Aorta (tissue), 5 donors: ENCODE measurements around the gene VWC2. TPM values are rescaled to one million over a fixed set of nuclear protein-coding genes. Genes with fewer than 3 reads are reported as not detected.

Experiments
- ATAC-seq: fragments of 200-7000 bp; cut with Tn5 transposase; one replicate; pipeline ENCODE4 v1.9.1; 2022; ENCODE audit warnings: moderate library complexity; ENCODE audit not compliant: low FRiP score
- DNase-seq, 2 donors: peaks; one replicate each; pipeline ENCODE4 v3.0.0-alpha.2; 2020
- H3K27ac ChIP-seq, 2 donors: one replicate each; pipeline ENCODE4 v1.5.1; 2013; ENCODE audit warnings: low read length in 2 of 2, mild to moderate bottlenecking in 2 of 2, moderate library complexity in 2 of 2, control low read depth in 1 of 2, inconsistent platforms in 1 of 2, low read depth in 1 of 2
- H3K27me3 ChIP-seq, 2 donors: one replicate each; pipeline ENCODE4 v1.6.1; 2013; ENCODE audit warnings: control low read depth in 1 of 2, low read length in 1 of 2, mild to moderate bottlenecking in 1 of 2, moderate library complexity in 1 of 2; ENCODE audit not compliant: insufficient read depth in 2 of 2, control insufficient read depth in 1 of 2
- H3K36me3 ChIP-seq, 2 donors: one replicate each; pipeline ENCODE4 v1.6.1; 2013; ENCODE audit warnings: control low read depth in 1 of 2, low read length in 1 of 2, mild to moderate bottlenecking in 1 of 2; ENCODE audit not compliant: insufficient read depth in 2 of 2, control insufficient read depth in 1 of 2
- H3K4me1 ChIP-seq, 2 donors: one replicate each; pipeline ENCODE4 v1.6.1; 2013; ENCODE audit warnings: low read length in 2 of 2, control low read depth in 1 of 2, mild to moderate bottlenecking in 1 of 2, moderate library complexity in 1 of 2; ENCODE audit not compliant: insufficient read depth in 2 of 2, control insufficient read depth in 1 of 2
- H3K4me3 ChIP-seq, 2 donors: one replicate each; pipeline ENCODE4 v1.5.1; 2013; ENCODE audit warnings: low read length in 2 of 2, control low read depth in 1 of 2, mild to moderate bottlenecking in 1 of 2
- H3K9me3 ChIP-seq: one replicate; pipeline ENCODE4 v1.6.1; 2013; ENCODE audit warnings: mild to moderate bottlenecking, low read length; ENCODE audit not compliant: control insufficient read depth
- WGBS, 2 donors: extraction: QIAGEN DNeasy Blood & Tissue Kit; methylation state at CpG; one replicate each; pipeline ENCODE4 v1.1.7; 2013; 5-methylcytosine and 5-hydroxymethylcytosine counted together
- intact Hi-C, 2 donors: fragments of 100-400 bp; cut with DNase I; formaldehyde crosslinking; loops; one replicate each; pipeline versions ENCODE4 v1.14.2 to v1.15.0; 2022
- polyA plus RNA-seq, 2 donors: library from polyadenylated mRNA; stranded (reverse); fragments of 200-250 nt; gene quantifications; one replicate each; pipeline ENCODE4 v1.2.3, GENCODE V29; 2013
- total RNA-seq, 2 donors: library from RNA; stranded (reverse); fragmentation: NEBNext Ultra II Directional; extraction: Animal tissue kit (Norgen Biotek cat#: 25700); gene quantifications; one replicate each; pipeline ENCODE4 v1.2.1, GENCODE V29; 2021
- donor health status: healthy with polysubstance abuse.
- donor health status: Bipolar disorder and iron deficiency.
- donor health status: DM: no; HTN: no; CAD: no.
- donor health status: DM: no; HTN: no; CAD: no.
- donor health status: DM: yes; HTN: yes; CAD: no.

VWC2 gene
- total and polyA plus RNA-seq, 4 donors, result 0.03 TPM; not detected in 3

- Histone ChIP-seq H3K27me3 (no peaks in the 10 kb centered on the region), H3K27ac (no peak overlapping the region), H3K4me3 (no peak overlapping the region), H3K9me3 (no peaks in the 10 kb centered on the region), H3K36me3 (no peaks in the 10 kb centered on the region), H3K4me1 (no peaks in the 10 kb centered on the region)
- ATAC-seq (no peak), DNase-seq (no peak)
- intact Hi-C loops, result no loop called here
Measured at GRCh38 chr7:49769285-49769857, 4.1 kb upstream of the VWC2 start.

DNA sequence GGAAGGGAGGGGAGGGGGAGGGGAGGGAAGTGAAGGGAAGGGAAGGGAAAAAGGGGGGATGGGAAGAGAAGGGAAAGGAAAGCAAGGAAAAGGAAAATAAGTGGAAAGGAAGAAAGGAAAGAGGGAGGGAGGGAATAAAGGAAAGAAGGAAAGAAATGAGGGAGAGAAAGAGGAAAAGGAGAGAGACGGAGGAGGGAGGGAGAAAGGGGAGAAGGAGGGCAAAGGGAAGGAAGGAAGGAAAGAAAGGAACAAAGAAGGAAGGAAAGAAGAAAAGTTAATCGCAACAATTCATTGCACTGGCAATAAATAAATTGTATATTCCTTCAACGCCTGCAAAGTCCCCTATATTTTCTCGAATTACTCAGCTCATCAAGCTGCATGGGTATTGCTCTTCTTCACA, 2.6 kb upstream of the VWC2 start:
- H3K4me1 ChIP-seq, result no peaks in the 10 kb centered on the region
- no peaks in the 10 kb centered on the region for H3K36me3 ChIP-seq
- H3K27me3 ChIP-seq, result no peaks in the 10 kb centered on the region
- DNase-seq (no peak), ATAC-seq (no peak)
- intact Hi-C loops, result no loop called here
- H3K9me3 ChIP-seq, result no peaks in the 10 kb centered on the region
- no peak overlapping the region for H3K4me3 ChIP-seq
- 95 to 96% methylated on average over 4 of the region's 4 CpGs for WGBS, 2 donors
- H3K27ac ChIP-seq, result no peak overlapping the region

GRCh38 chr7:49771427-49772176, 1.8 kb upstream of the VWC2 start:
- ATAC-seq, result no peak
- Histone ChIP-seq H3K4me1 (no peaks in the 10 kb centered on the region), H3K9me3 (no peaks in the 10 kb centered on the region), H3K27ac (no peak overlapping the region), H3K36me3 (no peaks in the 10 kb centered on the region), H3K4me3 (no peak overlapping the region), H3K27me3 (no peaks in the 10 kb centered on the region)
- DNase-seq, result no peak
- intact Hi-C loops, result no loop called here
- WGBS, 2 donors, result 95 to 96% methylated on average over 11 of the region's 11 CpGs

DNA sequence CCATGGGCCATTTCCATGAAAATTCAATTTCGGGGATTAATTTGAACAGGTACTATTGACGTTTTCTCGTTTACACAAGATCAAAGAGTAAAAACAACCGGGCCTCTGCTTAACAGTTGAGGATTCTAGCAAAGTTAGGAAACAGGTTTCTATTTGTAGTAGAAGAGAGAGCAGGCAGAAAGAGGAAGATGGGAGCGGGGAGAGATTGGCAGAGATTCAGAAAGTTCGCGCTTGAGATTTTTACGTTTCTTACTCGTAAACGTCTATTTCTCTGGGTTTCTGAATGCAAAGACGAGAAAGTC, 571 bp upstream of the VWC2 start:
- no peak for DNase-seq
- Histone ChIP-seq H3K4me1 (no peaks in the 10 kb centered on the region), H3K4me3 (peak overlapping the region in 1 of 2 donors; percentile 61), H3K9me3 (no peaks in the 10 kb centered on the region), H3K27ac (no peak overlapping the region), H3K36me3 (no peaks in the 10 kb centered on the region), H3K27me3 (no peaks in the 10 kb centered on the region)
- no peak for ATAC-seq
- WGBS, 2 donors, result 10 to 24% methylated on average over 11 of the region's 11 CpGs
- intact Hi-C loops, result no loop called here

DNA sequence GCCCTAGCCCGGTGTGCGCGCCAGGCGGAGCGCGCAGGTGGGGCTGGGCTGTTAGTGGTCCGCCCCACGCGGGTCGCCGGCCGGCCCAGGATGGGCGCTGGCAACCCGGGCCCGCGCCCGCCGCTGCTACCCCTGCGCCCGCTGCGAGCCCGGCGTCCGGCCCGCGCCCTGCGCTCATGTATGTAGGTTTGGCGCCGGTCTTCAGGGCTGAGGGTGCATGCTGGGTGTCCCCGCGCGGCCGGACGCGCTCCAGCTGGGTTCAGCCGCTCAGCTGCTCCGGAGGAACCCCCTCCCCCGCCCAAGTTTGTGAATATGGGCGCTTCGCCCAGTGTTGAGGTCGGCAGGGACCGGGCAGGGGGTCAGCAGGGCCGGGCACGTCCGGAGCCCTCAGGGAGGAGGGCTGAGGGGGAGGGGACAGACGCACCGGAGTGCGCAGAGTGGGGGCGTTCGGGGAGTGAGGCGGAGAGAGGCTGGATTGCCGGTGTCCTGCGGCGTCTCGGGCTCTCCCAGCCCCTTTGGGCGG, 559 bp downstream of the VWC2 start:
- H3K9me3 ChIP-seq, result no peaks in the 10 kb centered on the region
- DNase-seq, result no peak
- ATAC-seq, result no peak
- no peaks in the 10 kb centered on the region for H3K27me3 ChIP-seq
- no peak overlapping the region for H3K27ac ChIP-seq
- intact Hi-C loops, result no loop called here
- no peaks in the 10 kb centered on the region for H3K4me1 ChIP-seq
- peak overlapping the region; percentile 21 to 61 for H3K4me3 ChIP-seq
- H3K36me3 ChIP-seq, result no peaks in the 10 kb centered on the region
- WGBS, 2 donors, result 1% methylated on average over 45 to 56 of the region's 56 CpGs

GRCh38 chr7:49774459-49775064, 1.1 kb downstream of the VWC2 start:
- Histone ChIP-seq H3K27me3 (no peaks in the 10 kb centered on the region), H3K36me3 (no peaks in the 10 kb centered on the region), H3K4me1 (no peaks in the 10 kb centered on the region), H3K4me3 (peak overlapping the region; percentile 9 to 61), H3K9me3 (no peaks in the 10 kb centered on the region), H3K27ac (no peak overlapping the region)
- ATAC-seq (no peak), DNase-seq (peak in 1 of 2 donors; percentile 48)
- intact Hi-C loops, result no loop called here
- WGBS, 2 donors, result 1% methylated on average over 36 of the region's 36 CpGs

GRCh38 chr7:49775065-49775948, 1.9 kb downstream of the VWC2 start:
- Histone ChIP-seq H3K27ac (no peak overlapping the region), H3K4me3 (peak overlapping the region; percentile 9 to 61), H3K36me3 (no peaks in the 10 kb centered on the region), H3K9me3 (no peaks in the 10 kb centered on the region), H3K4me1 (no peaks in the 10 kb centered on the region), H3K27me3 (no peaks in the 10 kb centered on the region)
- DNase-seq (no peak), ATAC-seq (peak; percentile 34)
- 0 to 1% methylated on average over 92 to 106 of the region's 106 CpGs for WGBS, 2 donors
- intact Hi-C loops, result no loop called here

GRCh38 chr7:49775949-49776443, 2.6 kb downstream of the VWC2 start:
- 21 to 22% methylated on average over 25 of the region's 25 CpGs for WGBS, 2 donors
- peak overlapping the region; percentile 9 to 61 for H3K4me3 ChIP-seq
- no peaks in the 10 kb centered on the region for H3K27me3 ChIP-seq
- intact Hi-C loops, result no loop called here
- H3K9me3 ChIP-seq, result no peaks in the 10 kb centered on the region
- H3K4me1 ChIP-seq, result no peaks in the 10 kb centered on the region
- peak; percentile 42 for ATAC-seq
- no peaks in the 10 kb centered on the region for H3K36me3 ChIP-seq
- H3K27ac ChIP-seq, result no peak overlapping the region
- DNase-seq, result no peak
